HG03432 (cell line): ENCODE measurements around the gene UGT1A5.
"Not testable (repeated sequence)": the region's sequence is repeated elsewhere in the genome, so short reads cannot be mapped to it uniquely, and the experiment has no call there.

ENCODE experiments used
- ATAC-seq: cut with Tn5 transposase; IDR thresholded peaks from one replicate; pipeline ENCODE4 v1.9.1; 2021; ENCODE audit warnings: mild to moderate bottlenecking, moderate library complexity; ENCODE audit not compliant: unreplicated experiment

The UGT1A5 gene

GRCh38 chr2:233692648-233693047 is 20.1 kb upstream of the UGT1A5 start, which contains the start of gene UGT1A6:
UGT1A6 (plus strand) TSS chr2:233692890; CDS start chr2:233693005, 115 bp downstream.
- ATAC-seq: no peak

- ATAC-seq: no peak
These were observed 18.7 kb upstream of the UGT1A5 start for GRCh38 chr2:233693963-233694362.

GRCh38 chr2:233698740-233699139 is 14.0 kb upstream of the UGT1A5 start:
- ATAC-seq: no peak

- no peak for ATAC-seq
These were observed 13.2 kb upstream of the UGT1A5 start for GRCh38 chr2:233699424-233700027.

- ATAC-seq: no peak
These were observed 12.6 kb upstream of the UGT1A5 start for GRCh38 chr2:233700028-233700635.

GRCh38 chr2:233700842-233701241 is 11.9 kb upstream of the UGT1A5 start:
- ATAC-seq: not testable (repeated sequence)

GRCh38 chr2:233702238-233702637 is 10.5 kb upstream of the UGT1A5 start:
- ATAC-seq: no peak

- ATAC-seq: no peak
These were observed 6.7 kb upstream of the UGT1A5 start for GRCh38 chr2:233705911-233706506.

GRCh38 chr2:233706720-233707119 is 6.0 kb upstream of the UGT1A5 start:
- no peak for ATAC-seq

- no peak for ATAC-seq
These were observed 4.6 kb upstream of the UGT1A5 start for GRCh38 chr2:233707940-233708644.

GRCh38 chr2:233708942-233709341 is 3.8 kb upstream of the UGT1A5 start:
- no peak for ATAC-seq

- no peak for ATAC-seq
These were observed 1.2 kb upstream of the UGT1A5 start for GRCh38 chr2:233711312-233712008.

GRCh38 chr2:233713262-233713615 is 532 bp downstream of the UGT1A5 start:
- no peak for ATAC-seq

- ATAC-seq: no peak
These were observed 1.4 kb downstream of the UGT1A5 start for GRCh38 chr2:233714121-233714520.

- no peak for ATAC-seq
These were observed 5.8 kb downstream of the UGT1A5 start, which contains the start of gene UGT1A4 for GRCh38 chr2:233718552-233718951. UGT1A4 (plus strand) TSS chr2:233718736; CDS start chr2:233718821, 85 bp downstream.

GRCh38 chr2:233728723-233729301 is 16.1 kb downstream of the UGT1A5 start, which contains the start of gene UGT1A3:
UGT1A3 (plus strand) TSS chr2:233729042; CDS start chr2:233729127, 85 bp downstream.
- no peak for ATAC-seq

GRCh38 chr2:233736868-233737653 is 24.4 kb downstream of the UGT1A5 start:
- not testable (repeated sequence) for ATAC-seq

GRCh38 chr2:233740870-233741269 is 28.2 kb downstream of the UGT1A5 start:
- ATAC-seq: no peak

GRCh38 chr2:233743464-233744259 is 31.0 kb downstream of the UGT1A5 start:
- no peak for ATAC-seq
